ENCODE data around the gene TOR1A.
"Not testable (repeated sequence)": the region's sequence is repeated elsewhere in the genome, so short reads cannot be mapped to it uniquely, and the experiment has no call there.

The TOR1A gene

GRCh38 chr9:129779560-129780190 lies 44.3 kb downstream of the TOR1A start:
- no peak for FAIRE-seq

GRCh38 chr9:129778469-129778868 lies 45.5 kb downstream of the TOR1A start:
- FAIRE-seq, result no peak

GRCh38 chr9:129777769-129778130 lies 46.2 kb downstream of the TOR1A start:
- FAIRE-seq, result no peak

GRCh38 chr9:129776938-129777768 lies 46.8 kb downstream of the TOR1A start:
- FAIRE-seq, result no peak

GRCh38 chr9:129776566-129776937 lies 47.4 kb downstream of the TOR1A start:
- no peak for FAIRE-seq

GRCh38 chr9:129776096-129776495 lies 47.8 kb downstream of the TOR1A start:
- FAIRE-seq, result not testable (repeated sequence)

DNA sequence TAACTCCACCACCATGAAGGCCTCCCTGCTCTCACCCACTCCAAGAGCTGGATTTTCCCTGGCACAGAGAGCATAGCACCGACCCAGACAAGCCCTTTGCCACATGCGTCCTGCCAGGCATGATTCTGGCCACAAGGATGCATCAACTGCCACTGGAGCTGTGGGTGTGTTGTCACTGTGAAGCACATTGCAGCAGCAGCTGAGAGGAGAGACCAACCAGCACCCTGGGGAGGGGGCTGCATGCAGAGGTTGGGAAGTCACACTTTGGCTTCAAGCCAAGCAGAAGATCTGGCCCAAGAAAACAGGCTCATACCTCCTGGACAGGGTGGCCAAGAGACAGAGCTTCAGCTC lies 48.5 kb downstream of the TOR1A start:
- FAIRE-seq, result no peak

DNA sequence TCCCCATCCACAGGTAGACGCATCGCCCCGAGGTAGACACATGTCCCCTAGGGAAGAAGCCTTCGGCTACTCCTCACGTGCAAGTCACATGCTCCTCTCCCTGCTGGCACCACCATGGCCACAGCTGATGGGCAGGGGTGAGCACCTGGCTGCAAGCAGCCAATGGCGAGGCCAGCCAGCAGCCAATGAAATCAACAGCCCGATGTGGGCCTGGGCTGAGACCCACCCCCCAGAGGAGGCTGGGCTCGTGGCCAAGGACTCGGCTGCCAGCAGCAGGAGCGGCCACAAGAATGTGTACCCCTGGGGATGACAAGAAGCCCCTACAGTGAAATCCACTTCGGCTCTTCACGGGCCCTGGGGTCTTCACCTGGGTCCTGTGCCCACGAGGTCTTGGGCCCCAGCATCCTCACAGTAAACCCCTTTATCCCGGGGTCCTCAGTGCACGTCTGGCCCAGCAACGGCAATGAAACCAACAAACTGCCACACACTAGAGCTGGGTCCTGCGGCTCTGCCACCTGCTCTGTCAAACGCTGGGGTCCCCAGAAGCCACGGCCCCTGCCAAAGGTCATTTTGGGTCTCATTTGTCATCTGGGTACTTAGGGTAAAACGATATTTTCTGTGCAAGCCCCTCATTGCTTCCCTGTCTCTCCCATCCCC lies 49.0 kb downstream of the TOR1A start:
- FAIRE-seq, result no peak

DNA sequence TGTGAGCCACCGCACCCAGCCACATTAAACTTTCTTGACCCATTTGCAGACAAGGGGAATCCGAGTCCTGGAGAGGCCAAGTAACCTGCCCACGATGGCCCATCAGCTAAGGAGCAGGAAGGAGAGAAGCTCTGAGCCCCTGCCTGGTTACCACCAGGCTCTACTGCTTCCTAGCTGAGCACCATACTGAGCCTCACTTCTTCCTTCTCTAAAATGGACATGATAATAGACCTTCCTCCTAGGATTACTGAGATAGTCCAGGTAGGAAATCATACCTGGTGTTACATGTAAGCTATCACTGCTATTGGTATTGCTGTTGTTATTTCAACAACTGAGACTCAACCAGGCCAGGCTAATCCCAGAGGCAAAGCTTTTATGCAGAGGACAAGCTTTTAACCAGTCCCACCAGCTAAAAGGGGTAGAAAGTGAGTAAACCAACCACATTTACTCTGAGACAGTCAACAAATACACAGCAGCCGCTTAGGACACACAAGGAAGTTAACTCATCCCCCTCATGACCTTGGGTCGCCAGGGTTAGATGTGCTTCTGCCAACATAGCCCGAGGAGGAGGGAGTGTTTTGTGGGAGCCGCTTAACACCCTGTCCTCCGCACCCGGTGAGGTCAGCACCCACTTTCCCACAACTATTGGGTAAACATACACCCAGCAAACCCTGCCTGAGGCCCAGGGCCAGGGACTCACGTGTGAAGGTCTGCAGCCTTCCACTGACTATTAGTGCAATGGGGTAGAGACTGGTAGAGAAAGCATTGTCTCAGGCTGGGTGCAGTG lies 50.5 kb downstream of the TOR1A start:
- FAIRE-seq, result no peak

- FAIRE-seq, result no peak
Measured at GRCh38 chr9:129770741-129771140, 53.2 kb downstream of the TOR1A start.

GRCh38 chr9:129769669-129770068 lies 54.3 kb downstream of the TOR1A start:
- no peak for FAIRE-seq

DNA sequence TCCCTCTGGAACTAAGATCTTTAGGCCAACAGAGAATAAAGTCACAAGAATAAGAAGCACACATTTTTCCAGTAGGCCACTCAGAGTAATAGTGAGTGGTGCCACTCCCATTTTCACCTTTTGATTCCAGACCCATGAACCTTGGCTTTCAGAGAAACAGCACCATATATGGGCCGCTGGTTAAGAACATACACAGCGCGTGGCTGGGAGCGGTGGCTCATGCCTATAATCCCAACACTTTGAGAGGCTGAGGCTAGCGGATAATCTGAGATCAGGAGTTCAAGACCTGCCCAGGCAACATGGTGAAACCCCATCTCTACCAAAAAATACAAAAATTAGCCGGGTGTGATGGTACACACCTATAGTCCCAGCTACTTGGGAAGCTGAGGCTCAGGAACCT lies 55.5 kb downstream of the TOR1A start:
- no peak for FAIRE-seq

- no peak for FAIRE-seq
Measured at GRCh38 chr9:129765764-129766317, 58.1 kb downstream of the TOR1A start.

DNA sequence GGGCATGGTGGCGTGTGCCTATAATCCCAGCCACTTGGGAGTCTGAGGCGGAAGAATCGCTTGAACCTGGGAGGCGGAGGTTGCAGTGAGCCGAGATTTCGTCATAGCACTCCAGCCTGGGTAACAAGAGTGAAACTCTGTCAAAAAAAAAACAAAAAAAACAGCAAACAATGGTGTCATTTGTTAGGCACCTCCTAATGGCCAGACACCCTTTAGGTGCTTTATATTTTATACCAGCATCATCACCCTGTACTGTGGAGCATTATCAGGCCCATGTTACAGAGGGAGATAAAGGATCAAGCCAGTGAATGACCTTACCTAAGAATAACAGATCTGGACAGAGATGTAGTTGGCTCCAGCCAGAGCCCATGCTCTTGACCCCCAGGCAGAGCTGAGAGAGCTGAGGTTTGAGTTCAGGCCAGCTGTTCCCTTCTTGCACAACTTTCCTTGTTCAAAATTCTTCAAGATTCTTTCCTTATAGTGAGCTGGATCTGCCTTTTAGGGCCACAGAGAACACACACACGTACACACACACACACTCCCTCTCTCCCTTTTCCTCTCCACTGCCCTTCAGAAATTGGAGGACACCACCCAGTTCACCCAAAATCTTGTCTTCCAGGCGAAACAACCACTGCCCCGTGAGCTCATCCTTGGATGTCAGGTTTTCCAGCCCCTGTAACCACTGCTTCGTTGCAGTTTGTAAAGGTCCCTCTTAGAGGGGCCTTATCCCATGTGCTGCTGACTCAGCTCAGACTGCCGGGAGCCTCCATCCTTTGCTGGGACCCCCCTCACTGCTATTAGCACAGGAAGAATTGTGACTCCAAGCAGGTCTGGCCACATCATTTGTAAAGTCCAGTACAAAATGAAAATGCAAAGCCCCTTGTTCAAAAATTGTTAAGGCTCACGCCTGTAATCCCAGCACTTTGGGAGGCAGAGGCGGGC lies 60.7 kb downstream of the TOR1A start:
- no peak for FAIRE-seq
